ENCODE data around the gene P2RX5. TPM values are rescaled to one million over a fixed set of nuclear protein-coding genes. Genes with fewer than 3 reads are reported as not detected.
A peak's percentile ranks its signal among the peaks of the same experiment; 100 is the strongest.
"Not testable (repeated sequence)": the region's sequence is repeated elsewhere in the genome, so short reads cannot be mapped to it uniquely, and the experiment has no call there.

P2RX5 gene
- 10 to 100 TPM; 29.5 to 53.5 (median 30.8) TPM for total RNA-seq

- Mint-ChIP-seq H3K4me3 (peak within 1 kb of the TSS; percentile 89), H3K36me3 (ENCODE audit: insufficient read depth) (no peaks in the 10 kb centered on the region), H3K4me1 (ENCODE audit: low read depth) (peaks cover 19% of the 10 kb centered on the region), H3K27me3 (ENCODE audit: low read depth) (no peaks in the 10 kb centered on the region), H3K9me3 (no peaks in the 10 kb centered on the region)
- ATAC-seq (peak; percentile 75 to 80), DNase-seq (peak; percentile 34)
Observed at GRCh38 chr17:3695723-3696411, at the start of gene P2RX5. P2RX5 (minus strand) TSS chr17:3696155; CDS start chr17:3696005, 150 bp downstream.

DNA sequence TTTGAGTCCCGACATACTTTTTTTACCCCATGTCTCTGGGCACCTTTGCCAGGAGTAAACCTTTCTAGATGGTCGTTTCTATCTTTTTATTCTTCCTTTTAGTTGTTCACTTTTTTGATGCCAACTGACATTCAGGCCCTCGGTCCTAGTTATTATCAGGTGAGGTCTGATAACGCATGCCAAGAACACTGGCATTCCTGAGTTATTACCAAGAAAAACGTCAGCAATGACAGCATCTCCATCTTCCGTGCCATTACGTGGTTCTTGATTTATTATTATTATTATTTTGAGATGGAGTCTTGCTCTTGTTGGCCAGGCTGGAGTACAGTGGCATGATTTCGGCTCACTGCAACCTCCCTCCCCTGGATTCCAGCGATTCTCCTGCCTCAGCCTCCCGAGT is 49.1 kb upstream of the P2RX5 start:
- H3K27me3 Mint-ChIP-seq (ENCODE audit: low read depth) = no peaks in the 10 kb centered on the region
- ATAC-seq (no peak), DNase-seq (no peak)
- no peaks in the 10 kb centered on the region for H3K9me3 Mint-ChIP-seq
- H3K4me1 Mint-ChIP-seq (ENCODE audit: low read depth) = peaks cover 16% of the 10 kb centered on the region
- no peaks in the 10 kb centered on the region for H3K36me3 Mint-ChIP-seq (ENCODE audit: insufficient read depth)
- H3K4me3 Mint-ChIP-seq = no peak overlapping the region

DNA sequence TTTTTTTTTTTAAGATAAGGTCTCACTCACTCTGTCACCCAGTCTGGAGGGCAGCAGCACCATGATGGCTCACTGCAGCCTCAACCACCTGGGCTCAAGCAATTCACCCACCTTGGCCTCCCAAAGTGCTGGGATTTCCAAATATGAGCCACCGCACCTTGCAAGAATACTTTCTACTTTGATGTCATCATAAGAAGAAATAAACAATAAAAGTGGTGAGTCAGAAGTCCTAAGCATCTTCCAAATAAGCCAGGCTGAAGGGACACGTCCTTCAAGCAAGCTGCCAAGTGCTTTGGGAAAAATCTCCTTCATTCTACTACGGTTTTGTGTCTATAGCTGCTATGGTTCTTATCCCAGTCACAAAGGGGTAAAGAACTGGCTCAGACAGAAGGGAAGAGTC is 48.1 kb upstream of the P2RX5 start:
- Mint-ChIP-seq H3K27me3 (ENCODE audit: low read depth) (no peaks in the 10 kb centered on the region), H3K9me3 (no peaks in the 10 kb centered on the region), H3K4me1 (ENCODE audit: low read depth) (peaks cover 24% of the 10 kb centered on the region), H3K36me3 (ENCODE audit: insufficient read depth) (no peaks in the 10 kb centered on the region), H3K4me3 (no peak overlapping the region)
- no peak for DNase-seq
- no peak for ATAC-seq

DNA sequence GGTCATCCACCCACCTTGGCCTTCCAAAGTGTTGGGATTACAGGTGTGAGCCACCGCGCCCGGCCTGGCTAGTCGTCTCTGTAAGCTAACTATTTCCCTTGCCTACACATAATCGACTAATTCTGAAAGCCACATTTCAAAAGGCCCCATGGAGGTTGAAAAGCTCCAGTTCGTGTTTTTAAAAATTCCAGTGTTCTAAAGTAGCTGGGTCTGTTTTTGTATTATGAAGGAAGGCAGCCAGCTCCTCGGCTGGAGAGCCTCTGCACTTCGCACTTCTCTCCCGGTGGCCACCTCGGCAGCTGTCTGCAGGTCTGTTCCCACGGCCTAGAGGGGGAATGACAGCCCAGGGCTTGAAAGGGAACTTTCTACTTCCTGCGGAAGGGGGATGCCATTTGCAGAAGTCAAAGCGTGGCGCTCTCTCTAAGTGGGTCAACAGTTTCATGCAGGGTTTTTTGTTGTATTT is 44.7 kb upstream of the P2RX5 start:
- peaks cover 29% of the 10 kb centered on the region for H3K4me1 Mint-ChIP-seq (ENCODE audit: low read depth)
- peaks cover 3% of the 10 kb centered on the region for H3K27me3 Mint-ChIP-seq (ENCODE audit: low read depth)
- no peaks in the 10 kb centered on the region for H3K36me3 Mint-ChIP-seq (ENCODE audit: insufficient read depth)
- H3K9me3 Mint-ChIP-seq = no peaks in the 10 kb centered on the region
- no peak for DNase-seq
- no peak for ATAC-seq
- peak overlapping the region; percentile 32 for H3K4me3 Mint-ChIP-seq

DNA sequence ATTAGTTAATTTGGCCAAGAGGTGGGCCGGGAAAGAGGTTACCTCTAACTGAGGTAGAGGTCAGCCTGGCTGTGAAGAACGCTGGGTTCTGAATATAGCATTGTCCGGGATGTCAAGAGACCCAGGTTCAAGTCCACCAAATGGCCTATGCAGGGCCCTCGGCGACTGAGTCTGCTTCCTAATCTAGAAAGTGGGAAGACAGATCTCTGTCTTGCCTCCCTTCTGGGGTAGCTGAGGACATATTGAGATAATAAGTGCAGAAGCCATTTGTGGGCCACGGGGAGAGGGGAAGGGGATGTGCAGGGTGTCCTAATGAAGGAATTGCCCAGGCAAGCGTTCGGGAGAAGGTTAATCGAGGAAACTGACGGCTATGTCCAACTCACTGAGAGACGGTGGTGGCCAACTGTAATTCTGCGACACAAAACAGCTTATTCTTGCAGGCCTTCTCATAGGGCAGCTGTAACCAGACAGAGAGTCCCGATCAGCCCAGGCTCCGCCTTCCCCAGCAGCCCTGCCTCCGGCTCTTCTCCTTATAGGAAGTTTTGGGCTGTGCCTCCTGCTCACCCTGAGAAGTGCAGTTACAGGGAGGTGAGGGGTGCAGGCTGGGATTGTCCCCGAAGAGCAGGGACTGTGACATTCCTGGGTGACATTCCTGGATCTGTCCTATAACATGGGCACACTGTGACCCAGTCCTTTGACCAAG is 43.6 kb upstream of the P2RX5 start:
- H3K4me1 Mint-ChIP-seq (ENCODE audit: low read depth) = peaks cover 29% of the 10 kb centered on the region
- H3K4me3 Mint-ChIP-seq = no peak overlapping the region
- no peak for ATAC-seq
- H3K36me3 Mint-ChIP-seq (ENCODE audit: insufficient read depth) = no peaks in the 10 kb centered on the region
- DNase-seq = no peak
- peaks cover 3% of the 10 kb centered on the region for H3K27me3 Mint-ChIP-seq (ENCODE audit: low read depth)
- H3K9me3 Mint-ChIP-seq = no peaks in the 10 kb centered on the region

DNA sequence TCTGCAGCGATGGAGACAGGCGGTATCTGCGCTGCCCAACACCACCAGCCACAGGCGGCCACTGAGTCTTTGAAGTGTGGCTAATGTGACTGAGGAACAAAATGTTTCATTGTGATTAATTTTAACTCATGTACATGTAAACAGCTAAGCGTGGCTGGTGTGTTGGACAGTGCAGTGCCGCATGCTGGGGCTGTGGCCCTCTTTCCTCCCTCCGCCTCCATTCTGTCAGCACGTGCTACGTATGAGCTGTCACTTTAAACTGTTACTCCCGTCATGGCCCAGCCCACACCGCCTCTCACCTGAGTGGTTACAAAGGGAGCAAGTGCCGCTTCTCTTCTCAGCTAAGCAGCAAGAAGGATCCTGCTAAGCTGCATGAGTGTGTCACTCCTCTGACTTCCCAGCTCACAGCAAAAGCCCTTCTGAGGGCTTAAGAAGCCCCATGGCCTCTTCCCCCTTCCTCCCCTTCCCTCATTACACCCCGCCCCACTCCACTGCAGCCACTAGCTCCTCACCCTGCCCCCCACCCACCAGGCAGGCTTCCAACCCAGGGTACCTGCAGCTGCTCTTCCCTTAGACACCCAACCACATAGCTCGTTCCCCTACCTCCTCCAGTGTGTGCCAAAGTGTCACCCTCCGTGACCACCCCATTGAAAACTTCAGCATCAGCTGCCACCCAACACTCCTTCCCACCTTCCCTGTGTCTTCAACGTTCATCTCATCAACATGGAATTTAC is 42.8 kb upstream of the P2RX5 start:
- Mint-ChIP-seq H3K4me1 (ENCODE audit: low read depth) (peaks cover 29% of the 10 kb centered on the region), H3K36me3 (ENCODE audit: insufficient read depth) (no peaks in the 10 kb centered on the region), H3K27me3 (ENCODE audit: low read depth) (peaks cover 3% of the 10 kb centered on the region), H3K4me3 (no peak overlapping the region), H3K9me3 (no peaks in the 10 kb centered on the region)
- ATAC-seq (peak; percentile 92), DNase-seq (peak; percentile 75)

GRCh38 chr17:3735515-3735914 is 39.6 kb upstream of the P2RX5 start:
- no peak for DNase-seq
- H3K27me3 Mint-ChIP-seq (ENCODE audit: low read depth) = peaks cover 3% of the 10 kb centered on the region
- peaks cover 26% of the 10 kb centered on the region for H3K4me1 Mint-ChIP-seq (ENCODE audit: low read depth)
- H3K9me3 Mint-ChIP-seq = no peaks in the 10 kb centered on the region
- ATAC-seq = no peak
- no peak overlapping the region for H3K4me3 Mint-ChIP-seq
- no peaks in the 10 kb centered on the region for H3K36me3 Mint-ChIP-seq (ENCODE audit: insufficient read depth)

DNA sequence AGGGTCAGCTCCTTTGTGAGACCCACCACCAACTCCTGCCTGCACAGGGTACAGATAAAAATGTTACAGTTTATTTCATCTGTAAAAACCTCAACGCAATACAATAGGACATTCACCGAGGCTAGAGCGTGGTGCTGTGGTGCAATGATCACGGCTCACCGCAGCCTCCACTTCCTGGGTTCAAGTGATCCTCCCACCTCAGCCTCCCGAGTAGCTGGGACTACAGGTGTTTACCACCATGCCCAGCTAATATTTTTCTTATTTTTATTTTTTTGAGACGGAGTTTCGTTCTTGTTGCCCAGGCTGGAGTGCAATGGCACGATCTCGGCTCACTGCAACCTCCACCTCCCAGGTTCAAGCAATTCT is 38.9 kb upstream of the P2RX5 start:
- peaks cover 20% of the 10 kb centered on the region for H3K4me1 Mint-ChIP-seq (ENCODE audit: low read depth)
- not testable (repeated sequence) for H3K27me3 Mint-ChIP-seq (ENCODE audit: low read depth); H3K4me3 Mint-ChIP-seq; H3K9me3 Mint-ChIP-seq; H3K36me3 Mint-ChIP-seq (ENCODE audit: insufficient read depth); ATAC-seq; DNase-seq

DNA sequence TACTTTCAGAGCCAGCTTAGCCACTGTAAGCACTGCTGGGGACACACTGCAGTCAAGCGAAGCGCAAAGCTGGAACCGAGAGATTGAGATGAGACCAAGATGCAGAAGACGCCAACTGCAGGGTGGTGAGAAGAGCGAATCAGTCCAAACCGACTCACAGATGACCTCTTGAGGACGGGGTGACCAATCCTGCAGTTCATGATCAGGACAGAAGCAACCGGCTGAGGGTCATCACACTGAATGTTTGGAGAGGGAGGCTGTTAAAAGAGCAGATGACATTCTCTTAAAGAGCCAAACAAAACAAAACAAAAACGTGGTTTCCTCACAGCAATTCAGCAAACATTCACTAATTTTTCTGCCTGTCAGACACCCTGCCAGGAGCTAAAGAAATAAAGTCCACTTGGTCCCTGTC is 36.3 kb upstream of the P2RX5 start:
- Mint-ChIP-seq H3K9me3 (no peaks in the 10 kb centered on the region), H3K4me1 (ENCODE audit: low read depth) (no peaks in the 10 kb centered on the region), H3K36me3 (ENCODE audit: insufficient read depth) (no peaks in the 10 kb centered on the region), H3K27me3 (ENCODE audit: low read depth) (peaks cover 3% of the 10 kb centered on the region), H3K4me3 (no peak overlapping the region)
- ATAC-seq = no peak
- no peak for DNase-seq

GRCh38 chr17:3730881-3731429 is 35.0 kb upstream of the P2RX5 start:
- Mint-ChIP-seq H3K9me3 (no peaks in the 10 kb centered on the region), H3K27me3 (ENCODE audit: low read depth) (no peaks in the 10 kb centered on the region), H3K4me3 (no peak overlapping the region), H3K36me3 (ENCODE audit: insufficient read depth) (no peaks in the 10 kb centered on the region), H3K4me1 (ENCODE audit: low read depth) (no peaks in the 10 kb centered on the region)
- ATAC-seq = no peak
- no peak for DNase-seq

DNA sequence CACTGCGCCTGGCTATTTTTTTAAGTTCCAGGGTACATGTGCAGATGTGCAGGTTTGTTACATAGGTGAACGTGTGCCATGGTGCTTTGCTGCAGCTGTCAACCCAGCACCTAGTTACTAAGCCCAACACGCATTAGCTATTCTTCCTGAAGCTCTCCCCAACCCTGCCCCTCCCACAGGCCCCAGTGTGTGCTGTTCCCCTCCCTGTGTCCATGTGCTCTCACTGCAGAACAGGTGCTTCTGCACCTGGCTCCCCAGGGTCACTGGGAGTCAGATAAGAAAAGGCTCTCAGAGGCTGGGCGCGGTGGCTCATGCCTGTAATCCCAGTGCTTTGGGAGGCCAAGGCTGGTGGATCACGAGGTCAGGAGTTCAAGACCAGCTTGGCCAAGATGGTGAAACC is 33.9 kb upstream of the P2RX5 start:
- no peaks in the 10 kb centered on the region for H3K36me3 Mint-ChIP-seq (ENCODE audit: insufficient read depth)
- no peaks in the 10 kb centered on the region for H3K4me1 Mint-ChIP-seq (ENCODE audit: low read depth)
- no peak overlapping the region for H3K4me3 Mint-ChIP-seq
- DNase-seq (no peak), ATAC-seq (no peak)
- no peaks in the 10 kb centered on the region for H3K9me3 Mint-ChIP-seq
- H3K27me3 Mint-ChIP-seq (ENCODE audit: low read depth) = no peaks in the 10 kb centered on the region

DNA sequence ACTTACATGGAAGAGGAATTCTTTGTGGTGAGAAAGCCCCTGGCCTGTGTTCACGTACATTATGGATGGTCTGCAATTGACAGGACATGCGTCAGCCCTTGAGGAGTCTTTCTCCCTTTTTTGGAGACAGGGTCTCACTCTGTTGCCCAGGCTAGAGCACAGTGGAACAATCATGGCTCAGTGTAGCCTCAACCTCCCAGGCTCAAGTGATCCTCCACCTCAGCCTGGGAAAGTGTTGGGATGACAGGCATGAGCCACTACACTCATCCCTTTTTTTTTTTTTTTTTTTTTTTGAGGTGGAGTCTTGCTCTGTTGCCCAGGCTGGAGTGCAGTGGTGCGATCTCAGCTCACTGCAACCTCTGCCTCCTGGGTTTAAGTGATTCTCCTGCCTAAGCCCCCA is 32.1 kb upstream of the P2RX5 start:
- not testable (repeated sequence) for H3K9me3 Mint-ChIP-seq; H3K36me3 Mint-ChIP-seq (ENCODE audit: insufficient read depth); H3K4me1 Mint-ChIP-seq (ENCODE audit: low read depth); H3K27me3 Mint-ChIP-seq (ENCODE audit: low read depth); H3K4me3 Mint-ChIP-seq; ATAC-seq; DNase-seq

DNA sequence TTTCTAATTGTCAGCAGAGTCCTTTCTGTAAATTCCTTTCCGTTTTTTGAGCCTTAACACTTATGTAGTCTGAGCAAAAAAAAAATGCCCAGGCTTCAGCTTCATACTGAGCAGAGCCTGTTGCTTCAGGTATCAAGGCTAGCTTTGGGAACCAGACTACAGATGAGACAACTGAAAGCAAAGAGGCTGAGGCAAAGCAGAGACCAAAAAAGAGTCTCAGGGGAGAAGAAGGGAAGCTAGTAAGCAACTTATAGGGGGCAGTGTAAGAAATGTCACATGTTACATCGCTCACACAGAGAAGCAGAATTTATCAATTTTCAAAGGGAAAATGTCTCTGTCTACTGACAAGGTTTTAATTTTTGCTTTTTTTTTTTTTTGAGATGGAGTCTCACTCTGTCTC is 31.1 kb upstream of the P2RX5 start:
- Mint-ChIP-seq H3K27me3 (ENCODE audit: low read depth) (no peaks in the 10 kb centered on the region), H3K4me3 (no peak overlapping the region), H3K36me3 (ENCODE audit: insufficient read depth) (peaks cover 6% of the 10 kb centered on the region), H3K4me1 (ENCODE audit: low read depth) (peaks cover 15% of the 10 kb centered on the region), H3K9me3 (no peaks in the 10 kb centered on the region)
- no peak for ATAC-seq
- DNase-seq = no peak

GRCh38 chr17:3724378-3725077 is 28.6 kb upstream of the P2RX5 start:
- ATAC-seq (no peak), DNase-seq (no peak)
- no peaks in the 10 kb centered on the region for H3K9me3 Mint-ChIP-seq
- no peaks in the 10 kb centered on the region for H3K27me3 Mint-ChIP-seq (ENCODE audit: low read depth)
- peaks cover 13% of the 10 kb centered on the region for H3K36me3 Mint-ChIP-seq (ENCODE audit: insufficient read depth)
- H3K4me1 Mint-ChIP-seq (ENCODE audit: low read depth) = peaks cover 33% of the 10 kb centered on the region
- H3K4me3 Mint-ChIP-seq = peak overlapping the region; percentile 92

Measured in activated T-cell treated with anti-CD3 and anti-CD28 coated beads, Interleukin-2, amount 50 U/mL, for 4 hours (primary cell).